ENCODE measurements around the gene IGLL5.

The IGLL5 gene

GRCh38 chr22:22912988-22913253, 25.3 kb downstream of the IGLL5 start:
- no peak for TF ChIP-seq CTCF (IDR thresholded peaks at IDR 0.05; ENCODE audit: borderline replicate concordance, insufficient read depth, low read depth, low read length)
- H3K4me3 ChIP-seq (ENCODE audit: low read depth, low read length) = no peak overlapping the region

- TF ChIP-seq CTCF (IDR thresholded peaks at IDR 0.05; ENCODE audit: borderline replicate concordance, insufficient read depth, low read depth, low read length) = no peak
- H3K4me3 ChIP-seq (ENCODE audit: low read depth, low read length) = no peak overlapping the region
These were observed 26.4 kb downstream of the IGLL5 start for GRCh38 chr22:22913989-22914388.

- TF ChIP-seq CTCF (IDR thresholded peaks at IDR 0.05; ENCODE audit: borderline replicate concordance, insufficient read depth, low read depth, low read length) = no peak
- no peak overlapping the region for H3K4me3 ChIP-seq (ENCODE audit: low read depth, low read length)
These were observed 27.4 kb downstream of the IGLL5 start for GRCh38 chr22:22914726-22915669.

- no peak overlapping the region for H3K4me3 ChIP-seq (ENCODE audit: low read depth, low read length)
- TF ChIP-seq CTCF (IDR thresholded peaks at IDR 0.05; ENCODE audit: borderline replicate concordance, insufficient read depth, low read depth, low read length) = no peak
These were observed 28.0 kb downstream of the IGLL5 start for GRCh38 chr22:22915670-22916035.

GRCh38 chr22:22916215-22916951, 28.8 kb downstream of the IGLL5 start:
- no peak for TF ChIP-seq CTCF (IDR thresholded peaks at IDR 0.05; ENCODE audit: borderline replicate concordance, insufficient read depth, low read depth, low read length)
- no peak overlapping the region for H3K4me3 ChIP-seq (ENCODE audit: low read depth, low read length)

- no peak overlapping the region for H3K4me3 ChIP-seq (ENCODE audit: low read depth, low read length)
- no peak for TF ChIP-seq CTCF (IDR thresholded peaks at IDR 0.05; ENCODE audit: borderline replicate concordance, insufficient read depth, low read depth, low read length)
These were observed 29.3 kb downstream of the IGLL5 start for GRCh38 chr22:22916952-22917290.

- no peak overlapping the region for H3K4me3 ChIP-seq (ENCODE audit: low read depth, low read length)
- no peak for TF ChIP-seq CTCF (IDR thresholded peaks at IDR 0.05; ENCODE audit: borderline replicate concordance, insufficient read depth, low read depth, low read length)
These were observed 29.8 kb downstream of the IGLL5 start for GRCh38 chr22:22917377-22917776.

All from GM12875 (cell line).